Measurements from ENCODE around the gene BMP2. TPM values are rescaled to one million over a fixed set of nuclear protein-coding genes. Genes with fewer than 3 reads are reported as not detected.
A peak's percentile ranks its signal among the peaks of the same experiment; 100 is the strongest.

The BMP2 gene
- total RNA-seq, 3 donors from 2014 or later: 22.5 to 64.5 (median 46.1) TPM

GRCh38 chr20:6732001-6732447, 35.5 kb upstream of the BMP2 start:
- no peak for TF ChIP-seq CTCF (IDR thresholded peaks at IDR 0.05)
- ATAC-seq: no peak
- Histone ChIP-seq H3K4me1 (ENCODE audit: low read depth) (peaks cover 13% of the 10 kb centered on the region), H3K36me3 (ENCODE audit: low read depth) (no peaks in the 10 kb centered on the region), H3K9me3 (no peaks in the 10 kb centered on the region), H3K4me3 (no peak overlapping the region)
- intact Hi-C loops (cut with DNase I, micrococcal nuclease): no loop called here
- no peak for DNase-seq

GRCh38 chr20:6732851-6733250, 34.6 kb upstream of the BMP2 start:
- Histone ChIP-seq H3K9me3 (no peaks in the 10 kb centered on the region), H3K4me1 (ENCODE audit: low read depth) (peaks cover 13% of the 10 kb centered on the region), H3K4me3 (no peak overlapping the region), H3K36me3 (ENCODE audit: low read depth) (no peaks in the 10 kb centered on the region)
- no peak for ATAC-seq
- intact Hi-C loops (cut with DNase I, micrococcal nuclease): no loop called here
- no peak for DNase-seq
- TF ChIP-seq CTCF (IDR thresholded peaks at IDR 0.05): no peak

DNA sequence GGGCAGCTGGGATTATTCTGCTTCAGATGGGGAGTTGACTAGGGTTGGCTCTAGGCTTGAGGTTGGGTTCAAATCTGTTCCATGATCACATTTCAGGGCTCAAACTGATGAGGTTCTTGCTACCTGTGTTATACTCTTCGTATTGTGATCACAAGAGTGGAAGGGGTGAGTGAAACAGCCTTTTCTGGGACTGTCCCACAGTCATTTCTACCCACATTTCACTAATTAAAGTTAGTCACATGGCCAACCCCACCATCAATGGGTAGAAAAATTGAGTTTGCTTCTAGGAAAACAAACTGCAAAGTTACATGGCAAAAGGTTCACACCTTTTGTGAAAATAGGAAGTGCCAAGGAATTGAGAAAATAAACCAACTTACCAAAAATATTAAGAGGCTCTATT, 33.5 kb upstream of the BMP2 start:
- TF ChIP-seq CTCF (IDR thresholded peaks at IDR 0.05): no peak
- DNase-seq (no peak), ATAC-seq (no peak)
- Histone ChIP-seq H3K4me3 (no peak overlapping the region), H3K4me1 (ENCODE audit: low read depth) (peaks cover 13% of the 10 kb centered on the region), H3K36me3 (ENCODE audit: low read depth) (no peaks in the 10 kb centered on the region), H3K9me3 (no peaks in the 10 kb centered on the region)
- intact Hi-C loops (cut with DNase I, micrococcal nuclease): no loop called here

GRCh38 chr20:6735942-6736845, 31.3 kb upstream of the BMP2 start:
- ATAC-seq: peak; percentile 86
- peaks cover 13% of the 10 kb centered on the region for H3K4me1 ChIP-seq (ENCODE audit: low read depth)
- no peaks in the 10 kb centered on the region for H3K36me3 ChIP-seq (ENCODE audit: low read depth)
- no peaks in the 10 kb centered on the region for H3K9me3 ChIP-seq
- peak in 1 of 3 donors; percentile 21 for DNase-seq
- TF ChIP-seq CTCF (IDR thresholded peaks at IDR 0.05): no peak
- intact Hi-C loops (cut with DNase I, micrococcal nuclease): no loop called here
- H3K4me3 ChIP-seq: no peak overlapping the region

DNA sequence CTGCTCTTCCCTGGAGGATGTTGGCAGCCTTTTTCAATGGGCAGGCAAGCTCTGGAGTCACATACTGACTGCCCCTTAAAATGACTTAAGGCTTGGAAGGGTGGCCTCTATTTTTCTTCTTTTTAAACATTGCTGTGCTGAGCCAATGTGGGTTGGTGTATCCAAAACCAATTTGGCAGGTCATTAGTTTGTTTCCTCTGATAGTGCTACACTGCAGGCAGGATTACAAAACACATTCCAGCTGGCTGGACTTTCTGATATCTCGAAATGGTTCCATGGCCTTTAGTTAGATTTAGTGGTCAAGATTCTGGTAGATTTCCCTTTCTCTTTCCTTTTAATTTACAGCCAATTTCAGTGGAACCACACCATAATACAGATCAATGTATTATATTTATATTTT, 28.1 kb upstream of the BMP2 start:
- no peak for TF ChIP-seq CTCF (IDR thresholded peaks at IDR 0.05)
- H3K4me3 ChIP-seq: no peak overlapping the region
- intact Hi-C loops (cut with DNase I, micrococcal nuclease): no loop called here
- ATAC-seq (no peak), DNase-seq (no peak)
- no peaks in the 10 kb centered on the region for H3K36me3 ChIP-seq (ENCODE audit: low read depth)
- no peaks in the 10 kb centered on the region for H3K9me3 ChIP-seq
- H3K4me1 ChIP-seq (ENCODE audit: low read depth): peaks cover 13% of the 10 kb centered on the region
